Mesendoderm (in vitro differentiated cells): ENCODE results near the gene KIAA0232.

Experiments used
- DNase-seq: peaks from one replicate; pipeline ENCODE4 v3.0.0; 2013
- H2AK5ac ChIP-seq: 2 replicates; pipeline ENCODE4 v1.6.1; 2013; ENCODE audit warnings: low read length, inconsistent platforms
- H2BK120ac ChIP-seq: 2 replicates; pipeline ENCODE4 v1.6.1; 2013; ENCODE audit warnings: low read depth, mild to moderate bottlenecking, low read length, moderate library complexity, mixed read lengths
- H2BK15ac ChIP-seq: replicated peaks from 2 replicates; pipeline ENCODE4 v1.6.1; 2013; ENCODE audit warnings: low read depth, mild to moderate bottlenecking, moderate library complexity
- H2BK5ac ChIP-seq: 2 replicates; pipeline ENCODE4 v1.6.1; 2013; ENCODE audit warnings: low read length, inconsistent platforms
- H3K18ac ChIP-seq: 2 replicates; pipeline ENCODE4 v1.6.1; 2013; ENCODE audit warnings: mild to moderate bottlenecking, low read length, mixed read lengths
- H3K23ac ChIP-seq: one replicate; pipeline ENCODE4 v1.6.1; 2013; ENCODE audit warnings: low read length
- H3K27ac ChIP-seq: 2 replicates; pipeline ENCODE4 v1.5.1; 2013; ENCODE audit warnings: low read depth, mild to moderate bottlenecking, inconsistent platforms, low read length, moderate library complexity
- H3K27me3 ChIP-seq: 2 replicates; pipeline ENCODE4 v1.6.1; 2013; ENCODE audit warnings: low read length, control low read depth, mild to moderate bottlenecking, inconsistent platforms; ENCODE audit not compliant: insufficient read depth, poor library complexity
- H3K36me3 ChIP-seq: 2 replicates; pipeline ENCODE4 v1.6.1; 2013; ENCODE audit warnings: low read length, inconsistent platforms; ENCODE audit not compliant: control insufficient read depth, insufficient read depth
- H3K4ac ChIP-seq: one replicate; pipeline ENCODE4 v1.6.1; 2013; ENCODE audit warnings: low read depth, mild to moderate bottlenecking, low read length, moderate library complexity
- H3K4me1 ChIP-seq: 2 replicates; pipeline ENCODE4 v1.6.1; 2013; ENCODE audit warnings: low read depth, low read length, inconsistent platforms; ENCODE audit not compliant: control insufficient read depth
- H3K4me2 ChIP-seq: 2 replicates; pipeline ENCODE4 v1.6.1; 2013; ENCODE audit warnings: low read length
- H3K4me3 ChIP-seq: 2 replicates; pipeline ENCODE4 v1.5.1; 2013; ENCODE audit warnings: mild to moderate bottlenecking, low read length
- H3K56ac ChIP-seq: one replicate; pipeline ENCODE4 v1.6.1; 2013; ENCODE audit warnings: low read length
- H3K79me1 ChIP-seq: 2 replicates; pipeline ENCODE4 v1.6.1; 2013; ENCODE audit warnings: low read length, inconsistent platforms
- H3K79me2 ChIP-seq: 2 replicates; pipeline ENCODE4 v1.6.1; 2013; ENCODE audit warnings: mild to moderate bottlenecking, low read length; ENCODE audit not compliant: control insufficient read depth, insufficient read depth
- H3K9ac ChIP-seq: 2 replicates; pipeline ENCODE4 v1.6.1; 2013; ENCODE audit warnings: low read length, inconsistent platforms
- H4K5ac ChIP-seq: one replicate; pipeline ENCODE4 v1.6.1; 2013; ENCODE audit warnings: low read length
- H4K8ac ChIP-seq: one replicate; pipeline ENCODE4 v1.6.1; 2013; ENCODE audit warnings: low read depth, mild to moderate bottlenecking, control low read depth, low read length, moderate library complexity
- WGBS: extraction: QIAGEN DNeasy Blood & Tissue Kit; methylation state at CpG from one replicate; pipeline ENCODE4 v1.1.7; 2013; ENCODE audit warnings: low lambda C conversion rate, missing lambda C conversion rate; ENCODE audit not compliant: insufficient coverage; ENCODE audit errors: extremely low coverage; 5-methylcytosine and 5-hydroxymethylcytosine counted together

Gene KIAA0232

DNA sequence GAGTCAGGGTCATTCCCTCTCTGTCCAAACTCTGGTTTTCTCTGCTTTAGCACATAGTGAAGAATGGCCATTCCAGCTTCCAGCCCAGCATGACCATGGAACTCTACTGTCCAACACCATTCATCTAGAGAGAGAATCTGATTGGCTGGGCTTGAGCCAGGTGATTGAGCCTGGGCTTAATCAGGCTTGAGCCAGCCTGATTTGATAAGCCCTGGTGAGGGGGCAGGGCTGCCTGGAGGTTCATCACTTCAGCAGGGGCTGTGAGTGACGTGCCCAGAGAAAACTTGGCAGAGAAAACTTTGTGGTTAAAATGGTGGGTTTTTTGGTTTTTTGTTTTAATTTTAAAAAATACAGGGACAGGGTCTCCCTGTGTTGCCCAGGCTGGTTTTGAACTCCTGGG, 62.5 kb downstream of the KIAA0232 start:
- no peak overlapping the region for H3K4ac ChIP-seq
- H3K36me3 ChIP-seq = no peaks in the 10 kb centered on the region
- no peak overlapping the region for H2BK120ac ChIP-seq
- no peak overlapping the region for H4K8ac ChIP-seq
- no peak overlapping the region for H2BK5ac ChIP-seq
- peaks cover 3% of the 10 kb centered on the region for H3K4me1 ChIP-seq
- no peak overlapping the region for H3K23ac ChIP-seq
- no peak overlapping the region for H4K5ac ChIP-seq
- H2BK15ac ChIP-seq = no peak overlapping the region
- H3K4me3 ChIP-seq = no peak overlapping the region
- WGBS = no CpG with 5 or more reads among the region's 1 CpG
- peaks cover 7% of the 10 kb centered on the region for H3K79me1 ChIP-seq
- H3K18ac ChIP-seq = no peak overlapping the region
- peak; percentile 56 for DNase-seq
- no peaks in the 10 kb centered on the region for H3K27me3 ChIP-seq
- H3K79me2 ChIP-seq = peaks cover 1% of the 10 kb centered on the region
- no peak overlapping the region for H3K9ac ChIP-seq
- H2AK5ac ChIP-seq = no peak overlapping the region
- H3K56ac ChIP-seq = no peak overlapping the region
- no peak overlapping the region for H3K27ac ChIP-seq
- H3K4me2 ChIP-seq = no peak overlapping the region

DNA sequence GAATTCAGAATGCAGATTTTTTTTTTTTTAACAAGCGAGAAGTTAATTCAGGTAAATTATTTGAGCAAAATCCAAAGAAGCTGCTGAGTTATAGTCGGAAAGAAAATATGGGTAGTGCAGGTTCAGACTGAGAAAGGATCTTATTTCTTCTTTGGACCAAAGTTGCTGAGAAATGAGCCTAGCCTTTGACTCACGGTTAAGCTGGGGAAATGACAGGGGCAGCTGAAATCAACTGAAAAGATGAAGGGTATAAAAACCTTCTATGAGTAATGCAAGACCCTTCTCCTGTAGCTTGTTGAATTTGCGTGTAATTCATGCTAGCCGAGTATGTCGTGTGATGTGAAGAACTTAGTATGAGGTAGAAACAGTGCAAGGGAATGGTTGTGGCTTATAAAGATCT, 63.0 kb downstream of the KIAA0232 start:
- Histone ChIP-seq H3K4me1 (peaks cover 3% of the 10 kb centered on the region), H3K27ac (no peak overlapping the region), H3K4ac (no peak overlapping the region), H2BK120ac (no peak overlapping the region), H2BK15ac (no peak overlapping the region), H2AK5ac (no peak overlapping the region), H2BK5ac (no peak overlapping the region), H3K36me3 (no peaks in the 10 kb centered on the region), H3K18ac (no peak overlapping the region), H4K8ac (no peak overlapping the region), H3K79me2 (peaks cover 1% of the 10 kb centered on the region), H3K4me2 (no peak overlapping the region), H3K9ac (no peak overlapping the region), H3K27me3 (no peaks in the 10 kb centered on the region), H3K56ac (no peak overlapping the region), H3K79me1 (peaks cover 6% of the 10 kb centered on the region), H3K23ac (no peak overlapping the region), H4K5ac (no peak overlapping the region), H3K4me3 (no peak overlapping the region)
- DNase-seq = no peak
- WGBS = no CpG with 5 or more reads among the region's 6 CpGs

DNA sequence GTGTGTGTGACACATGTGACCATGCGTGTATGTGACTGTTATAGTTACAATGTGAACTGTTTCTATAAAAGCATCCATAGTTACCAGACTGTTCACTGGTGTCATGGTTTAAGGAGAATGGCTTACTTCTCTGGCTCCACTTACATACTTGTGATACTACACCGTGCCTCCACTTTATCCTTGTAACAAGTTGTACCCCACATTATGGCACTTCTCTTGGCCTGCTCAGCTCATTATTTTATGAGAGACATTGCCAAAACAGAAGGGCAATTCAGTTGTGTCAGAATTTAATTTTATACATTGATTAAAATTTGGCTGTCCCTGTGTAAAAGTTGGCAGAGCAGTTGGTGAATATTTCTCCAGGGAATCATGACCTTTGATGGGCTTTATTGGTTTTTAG, 64.7 kb downstream of the KIAA0232 start:
- Histone ChIP-seq H4K8ac (no peak overlapping the region), H3K56ac (no peak overlapping the region), H2BK15ac (no peak overlapping the region), H2AK5ac (no peak overlapping the region), H3K4me2 (no peak overlapping the region), H3K9ac (no peak overlapping the region), H3K79me2 (peaks cover 1% of the 10 kb centered on the region), H4K5ac (no peak overlapping the region), H3K4me1 (peaks cover 3% of the 10 kb centered on the region), H3K36me3 (no peaks in the 10 kb centered on the region), H3K18ac (no peak overlapping the region), H3K4me3 (no peak overlapping the region), H2BK120ac (no peak overlapping the region), H3K23ac (no peak overlapping the region), H3K4ac (no peak overlapping the region), H3K27me3 (no peaks in the 10 kb centered on the region), H3K79me1 (peaks cover 6% of the 10 kb centered on the region), H3K27ac (no peak overlapping the region), H2BK5ac (no peak overlapping the region)
- DNase-seq = no peak
- WGBS = no CpG with 5 or more reads among the region's 2 CpGs

DNA sequence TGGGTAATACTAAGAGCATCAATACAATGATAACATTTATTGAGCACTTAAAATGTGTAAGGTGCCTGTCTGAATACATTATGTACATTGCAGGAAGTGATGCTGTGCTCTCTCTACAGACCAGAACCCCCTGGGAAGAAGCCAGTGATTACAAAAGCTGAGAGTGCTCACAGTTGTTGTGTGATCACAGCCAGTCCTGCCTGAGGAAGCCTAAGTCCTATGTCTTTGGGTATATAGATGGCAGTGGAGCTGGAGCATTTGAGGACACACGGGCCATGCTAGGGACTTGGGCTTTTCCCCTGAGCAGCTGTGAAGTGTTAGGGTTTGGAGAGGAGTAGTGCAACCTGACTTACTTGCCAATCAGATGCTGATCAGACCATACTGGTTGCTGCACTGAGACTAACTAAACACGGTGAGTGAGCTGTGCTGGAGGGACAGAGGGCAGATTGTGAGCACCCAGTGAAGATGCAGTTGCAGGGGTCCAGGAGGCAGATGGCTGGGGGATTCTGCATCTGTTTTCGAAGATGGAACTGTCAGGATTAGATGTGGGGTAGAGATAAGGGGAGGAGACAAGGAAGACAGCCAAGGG, 66.3 kb downstream of the KIAA0232 start:
- H4K5ac ChIP-seq = no peak overlapping the region
- H3K36me3 ChIP-seq = no peaks in the 10 kb centered on the region
- no peak overlapping the region for H3K4ac ChIP-seq
- no CpG with 5 or more reads among the region's 3 CpGs for WGBS
- peaks cover 1% of the 10 kb centered on the region for H3K79me2 ChIP-seq
- no peak overlapping the region for H4K8ac ChIP-seq
- no peaks in the 10 kb centered on the region for H3K27me3 ChIP-seq
- no peak overlapping the region for H3K4me3 ChIP-seq
- H3K79me1 ChIP-seq = peaks cover 8% of the 10 kb centered on the region
- H3K9ac ChIP-seq = no peak overlapping the region
- no peak overlapping the region for H3K27ac ChIP-seq
- peak; percentile 28 for DNase-seq
- no peak overlapping the region for H3K56ac ChIP-seq
- no peak overlapping the region for H3K23ac ChIP-seq
- no peak overlapping the region for H2BK5ac ChIP-seq
- no peak overlapping the region for H2BK120ac ChIP-seq
- H2BK15ac ChIP-seq = no peak overlapping the region
- peaks cover 3% of the 10 kb centered on the region for H3K4me1 ChIP-seq
- H3K4me2 ChIP-seq = no peak overlapping the region
- H3K18ac ChIP-seq = no peak overlapping the region
- no peak overlapping the region for H2AK5ac ChIP-seq

DNA sequence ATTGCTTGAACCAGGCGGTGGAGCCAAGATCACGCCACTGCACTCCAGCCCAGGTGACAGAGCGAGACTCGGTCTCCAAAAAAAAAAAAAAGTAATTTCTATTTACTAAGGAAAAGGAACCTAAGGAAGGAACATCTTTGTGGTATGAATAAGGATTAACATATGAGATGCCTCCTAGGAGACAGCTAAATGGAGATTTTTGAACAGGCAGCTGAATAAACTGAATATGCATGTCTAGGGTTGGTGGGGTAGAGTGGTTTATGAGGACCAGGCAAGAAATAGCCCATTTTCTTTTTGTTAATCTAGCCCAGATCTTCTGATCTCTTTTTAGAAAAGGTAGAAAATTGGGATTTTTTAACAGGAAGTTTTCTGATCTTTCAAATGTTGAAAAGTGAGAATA, 67.2 kb downstream of the KIAA0232 start:
- H3K4ac ChIP-seq = no peak overlapping the region
- no peak overlapping the region for H3K4me3 ChIP-seq
- H3K27me3 ChIP-seq = no peaks in the 10 kb centered on the region
- H3K9ac ChIP-seq = no peak overlapping the region
- no peak overlapping the region for H2BK5ac ChIP-seq
- no peak overlapping the region for H3K4me2 ChIP-seq
- peaks cover 1% of the 10 kb centered on the region for H3K79me2 ChIP-seq
- no peak overlapping the region for H2BK15ac ChIP-seq
- H3K79me1 ChIP-seq = peaks cover 8% of the 10 kb centered on the region
- WGBS = no CpG with 5 or more reads among the region's 4 CpGs
- H4K8ac ChIP-seq = no peak overlapping the region
- no peak overlapping the region for H3K23ac ChIP-seq
- H3K4me1 ChIP-seq = peaks cover 3% of the 10 kb centered on the region
- no peak overlapping the region for H2AK5ac ChIP-seq
- H3K36me3 ChIP-seq = no peaks in the 10 kb centered on the region
- no peak overlapping the region for H3K27ac ChIP-seq
- no peak for DNase-seq
- H3K18ac ChIP-seq = no peak overlapping the region
- no peak overlapping the region for H4K5ac ChIP-seq
- no peak overlapping the region for H3K56ac ChIP-seq
- no peak overlapping the region for H2BK120ac ChIP-seq

DNA sequence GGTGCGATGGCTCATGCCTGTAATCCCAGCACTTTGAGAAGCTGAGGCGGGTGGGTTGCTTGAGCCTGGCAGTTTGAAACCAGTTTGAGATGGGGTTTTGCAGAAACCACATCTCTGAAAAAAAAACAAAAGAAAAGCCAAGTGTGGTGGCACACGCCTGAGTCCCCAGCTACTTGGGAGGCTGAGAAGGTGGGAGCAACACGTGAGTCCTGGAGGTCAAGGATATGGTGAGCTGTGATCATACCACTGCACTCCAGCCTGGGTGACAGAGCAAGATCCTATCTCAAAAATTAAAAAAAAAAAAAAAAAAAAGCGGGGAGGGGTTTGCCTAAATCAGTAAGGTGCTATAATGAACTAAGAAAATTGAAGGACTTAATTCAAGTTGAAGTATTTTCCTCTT, 68.9 kb downstream of the KIAA0232 start:
- H3K27me3 ChIP-seq = no peaks in the 10 kb centered on the region
- no CpG with 5 or more reads among the region's 5 CpGs for WGBS
- H3K79me2 ChIP-seq = no peaks in the 10 kb centered on the region
- H4K5ac ChIP-seq = no peak overlapping the region
- H4K8ac ChIP-seq = no peak overlapping the region
- peaks cover 8% of the 10 kb centered on the region for H3K79me1 ChIP-seq
- H2BK15ac ChIP-seq = no peak overlapping the region
- H3K4me2 ChIP-seq = no peak overlapping the region
- no peak overlapping the region for H2AK5ac ChIP-seq
- H3K4me3 ChIP-seq = no peak overlapping the region
- H3K56ac ChIP-seq = no peak overlapping the region
- H3K27ac ChIP-seq = no peak overlapping the region
- no peak overlapping the region for H3K18ac ChIP-seq
- H2BK120ac ChIP-seq = no peak overlapping the region
- no peak overlapping the region for H3K4ac ChIP-seq
- DNase-seq = no peak
- H2BK5ac ChIP-seq = no peak overlapping the region
- no peak overlapping the region for H3K23ac ChIP-seq
- H3K36me3 ChIP-seq = no peaks in the 10 kb centered on the region
- peaks cover 3% of the 10 kb centered on the region for H3K4me1 ChIP-seq
- H3K9ac ChIP-seq = no peak overlapping the region
